GM23248 (cell line): ENCODE data around the gene TMC1.

Source experiments
- EZH2 ChIP-seq: fragments of 200-600 bp; sonication (generic); IDR thresholded peaks from 2 replicates; pipeline ENCODE4 v1.6.1; 2018; ENCODE audit warnings: antibody characterized with exemption, mild to moderate bottlenecking; ENCODE audit not compliant: insufficient read depth, poor library complexity, severe bottlenecking
- EZH2phosphoT487 ChIP-seq: fragments of 200-600 bp; sonication (generic); IDR thresholded peaks from 2 replicates; pipeline ENCODE4 v1.6.1; 2018; ENCODE audit warnings: antibody characterized with exemption, moderate library complexity, mild to moderate bottlenecking, low read depth; ENCODE audit not compliant: insufficient read depth

- TF ChIP-seq EZH2 (no peak), EZH2phosphoT487 (no peak)
Observed at GRCh38 chr9:72718503-72718902, 197.1 kb downstream of the TMC1 start.
